ENCODE measurements around the gene FAF2.

GRCh38 chr5:176524987-176525386 is 76.8 kb downstream of the FAF2 start:
- TF ChIP-seq POLR2A (IDR thresholded peaks at IDR 0.05; ENCODE audit: low read depth, low read length) = no peak
- TF ChIP-seq TAF1 (IDR thresholded peaks at IDR 0.05; ENCODE audit: borderline replicate concordance, low read depth, low read length) = no peak
